ENCODE data around the gene ROGDI. TPM values are rescaled to one million over a fixed set of nuclear protein-coding genes. Genes with fewer than 3 reads are reported as not detected.

Gene ROGDI
- polyA plus RNA-seq, 1 of the 3 experiments (the other 2 are of a cell fraction), result 33.6 TPM

GRCh38 chr16:4768549-4769305 lies 33.7 kb downstream of the ROGDI start (continued):
- TF ChIP-seq, protein P1, sequence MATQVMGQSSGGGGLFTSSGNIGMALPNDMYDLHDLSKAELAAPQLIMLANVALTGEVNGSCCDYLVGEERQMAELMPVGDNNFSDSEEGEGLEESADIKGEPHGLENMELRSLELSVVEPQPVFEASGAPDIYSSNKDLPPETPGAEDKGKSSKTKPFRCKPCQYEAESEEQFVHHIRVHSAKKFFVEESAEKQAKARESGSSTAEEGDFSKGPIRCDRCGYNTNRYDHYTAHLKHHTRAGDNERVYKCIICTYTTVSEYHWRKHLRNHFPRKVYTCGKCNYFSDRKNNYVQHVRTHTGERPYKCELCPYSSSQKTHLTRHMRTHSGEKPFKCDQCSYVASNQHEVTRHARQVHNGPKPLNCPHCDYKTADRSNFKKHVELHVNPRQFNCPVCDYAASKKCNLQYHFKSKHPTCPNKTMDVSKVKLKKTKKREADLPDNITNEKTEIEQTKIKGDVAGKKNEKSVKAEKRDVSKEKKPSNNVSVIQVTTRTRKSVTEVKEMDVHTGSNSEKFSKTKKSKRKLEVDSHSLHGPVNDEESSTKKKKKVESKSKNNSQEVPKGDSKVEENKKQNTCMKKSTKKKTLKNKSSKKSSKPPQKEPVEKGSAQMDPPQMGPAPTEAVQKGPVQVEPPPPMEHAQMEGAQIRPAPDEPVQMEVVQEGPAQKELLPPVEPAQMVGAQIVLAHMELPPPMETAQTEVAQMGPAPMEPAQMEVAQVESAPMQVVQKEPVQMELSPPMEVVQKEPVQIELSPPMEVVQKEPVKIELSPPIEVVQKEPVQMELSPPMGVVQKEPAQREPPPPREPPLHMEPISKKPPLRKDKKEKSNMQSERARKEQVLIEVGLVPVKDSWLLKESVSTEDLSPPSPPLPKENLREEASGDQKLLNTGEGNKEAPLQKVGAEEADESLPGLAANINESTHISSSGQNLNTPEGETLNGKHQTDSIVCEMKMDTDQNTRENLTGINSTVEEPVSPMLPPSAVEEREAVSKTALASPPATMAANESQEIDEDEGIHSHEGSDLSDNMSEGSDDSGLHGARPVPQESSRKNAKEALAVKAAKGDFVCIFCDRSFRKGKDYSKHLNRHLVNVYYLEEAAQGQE (IDR thresholded peaks at IDR 0.05; ENCODE audit: low read depth, low read length), result no peak
- no peak for TF ChIP-seq EZH2phosphoT487 (IDR thresholded peaks at IDR 0.05; ENCODE audit: borderline replicate concordance, low read depth)
- TF ChIP-seq POLR2AphosphoS5 (IDR thresholded peaks at IDR 0.05; ENCODE audit: low read depth, low read length), result peak; percentile 94
- TF ChIP-seq, protein P2, sequence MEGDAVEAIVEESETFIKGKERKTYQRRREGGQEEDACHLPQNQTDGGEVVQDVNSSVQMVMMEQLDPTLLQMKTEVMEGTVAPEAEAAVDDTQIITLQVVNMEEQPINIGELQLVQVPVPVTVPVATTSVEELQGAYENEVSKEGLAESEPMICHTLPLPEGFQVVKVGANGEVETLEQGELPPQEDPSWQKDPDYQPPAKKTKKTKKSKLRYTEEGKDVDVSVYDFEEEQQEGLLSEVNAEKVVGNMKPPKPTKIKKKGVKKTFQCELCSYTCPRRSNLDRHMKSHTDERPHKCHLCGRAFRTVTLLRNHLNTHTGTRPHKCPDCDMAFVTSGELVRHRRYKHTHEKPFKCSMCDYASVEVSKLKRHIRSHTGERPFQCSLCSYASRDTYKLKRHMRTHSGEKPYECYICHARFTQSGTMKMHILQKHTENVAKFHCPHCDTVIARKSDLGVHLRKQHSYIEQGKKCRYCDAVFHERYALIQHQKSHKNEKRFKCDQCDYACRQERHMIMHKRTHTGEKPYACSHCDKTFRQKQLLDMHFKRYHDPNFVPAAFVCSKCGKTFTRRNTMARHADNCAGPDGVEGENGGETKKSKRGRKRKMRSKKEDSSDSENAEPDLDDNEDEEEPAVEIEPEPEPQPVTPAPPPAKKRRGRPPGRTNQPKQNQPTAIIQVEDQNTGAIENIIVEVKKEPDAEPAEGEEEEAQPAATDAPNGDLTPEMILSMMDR (IDR thresholded peaks at IDR 0.05), result no peak
- TF ChIP-seq RFX5 (IDR thresholded peaks at IDR 0.05; ENCODE audit: low read length), result no peak
- peak; percentile 85 for TF ChIP-seq GABPA (IDR thresholded peaks at IDR 0.05; ENCODE audit: low read depth)

- Histone ChIP-seq H4K20me1 (ENCODE audit: insufficient read depth) (no peaks in the 10 kb centered on the region), H3K27me3 (ENCODE audit: insufficient read depth) (no peaks in the 10 kb centered on the region), H3K27ac (ENCODE audit: low read depth in 2 of 2, low read length in 1 of 2) (peak overlapping the region; percentile 79 to 82), H3K4me1 (ENCODE audit: control insufficient read depth in 1 of 2, insufficient read depth in 2 of 2, low read depth in 1 of 2, low read length in 1 of 2) (peaks cover 5 to 23% of the 10 kb centered on the region in 2 experiments; a peak in 2 of 4 replicates), H3K9me3 (no peaks in the 10 kb centered on the region), H3K4me3 (ENCODE audit: low read depth in 2 of 2, low read length in 1 of 2) (peak overlapping the region; percentile 52 to 65), H3K9me2 (no peaks in the 10 kb centered on the region), H3K79me2 (ENCODE audit: insufficient read depth) (peaks cover 38% of the 10 kb centered on the region), H3K4me2 (peak overlapping the region; percentile 78), H3K9ac (peak overlapping the region; percentile 66), H3F3A (replicated peaks; ENCODE audit: insufficient read depth) (peaks cover 6% of the 10 kb centered on the region), H2AFZ (ENCODE audit: low read depth) (peak overlapping the region; percentile 73; the same call in 1 of the 2 replicates), H3K36me3 (replicated peaks in 1 of 2; ENCODE audit: control insufficient read depth in 1 of 2, insufficient read depth in 2 of 2, low read length in 1 of 2) (peaks cover 5 to 11% of the 10 kb centered on the region in 2 experiments)
- 52% methylated on average over 17 of the region's 17 CpGs for WGBS (ENCODE audit: low lambda C conversion rate)
- no peak for DNase-seq
- ChIA-PET POLR2A (interaction anchor here (1.3 to 2.8 kb wide), 4 partner anchors 8 to 35 kb away, joined by 3 to 16 read pairs (median 6); partner anchors contain the start of genes ANKS3, DNAAF8 and ROGDI), CTCF (no interaction called here)
- TF ChIP-seq JUND (IDR thresholded peaks at IDR 0.05), result no peak
- no peak for TF ChIP-seq RCOR1 (IDR thresholded peaks at IDR 0.05; ENCODE audit: low read length)
- TF ChIP-seq CHD2 (IDR thresholded peaks at IDR 0.05; ENCODE audit: low read length, partially characterized antibody), result no peak
- no peak for TF ChIP-seq FOSL2 (IDR thresholded peaks at IDR 0.05; ENCODE audit: borderline replicate concordance, low read depth)
- TF ChIP-seq SIN3A (IDR thresholded peaks at IDR 0.05; ENCODE audit: borderline replicate concordance, low read depth, low read length), result no peak
Observed at GRCh38 chr16:4767872-4768548, 34.4 kb downstream of the ROGDI start.
